ENCODE data around the gene FHOD3.

FHOD3 gene

GRCh38 chr18:36403896-36404820 lies 106.6 kb downstream of the FHOD3 start:
- no peaks in the 10 kb centered on the region for H3K9me3 ChIP-seq (ENCODE audit: control insufficient read depth, insufficient read depth, low read depth, low read length)
- POLR2A ChIA-PET = no interaction called here
- TF ChIP-seq ZNF558 (tag by site-specific recombination; IDR thresholded peaks at IDR 0.05) (no peak), ZNF549 (tag by site-specific recombination; IDR thresholded peaks at IDR 0.05) (no peak), ZNF302 (tag by site-specific recombination; IDR thresholded peaks at IDR 0.05; ENCODE audit: low read depth) (peak; percentile 81; the same call in 1 of the 2 replicates), WT1 (tag by site-specific recombination; IDR thresholded peaks at IDR 0.05) (no peak), ZNF169 (tag by site-specific recombination; IDR thresholded peaks at IDR 0.05) (no peak)
- H3K36me3 ChIP-seq (ENCODE audit: control insufficient read depth in 2 of 2, insufficient read depth in 1 of 2, low read length in 2 of 2) = no peaks in the 10 kb centered on the region
- H3K4me3 ChIP-seq (ENCODE audit: low read depth, low read length) = no peak overlapping the region
- CTCF ChIA-PET = interaction anchor here (0.6 to 1.2 kb wide), 3 partner anchors 9 to 103 kb away, joined by 3 to 4 read pairs (median 3); no protein-coding TSS in a partner anchor
- no peak overlapping the region for H3K27ac ChIP-seq (ENCODE audit: extremely low read depth, low read depth, low read length)
- no peaks in the 10 kb centered on the region for H3K4me1 ChIP-seq (ENCODE audit: control insufficient read depth, insufficient read depth, low read length)

- CTCF ChIA-PET = interaction anchor here (0.6 to 1.3 kb wide), 8 partner anchors 11 to 1919 kb away, joined by 3 to 5 read pairs (median 3); no protein-coding TSS in a partner anchor
- H3K9me3 ChIP-seq (ENCODE audit: control insufficient read depth, insufficient read depth, low read depth, low read length) = no peaks in the 10 kb centered on the region
These were observed 108.1 kb downstream of the FHOD3 start for GRCh38 chr18:36405611-36406010.

More at GRCh38 chr18:36405611-36406010, 108.1 kb downstream of the FHOD3 start:
- Histone ChIP-seq H3K4me1 (ENCODE audit: control insufficient read depth, insufficient read depth, low read length) (no peaks in the 10 kb centered on the region), H3K36me3 (ENCODE audit: control insufficient read depth in 2 of 2, insufficient read depth in 1 of 2, low read length in 2 of 2) (no peaks in the 10 kb centered on the region), H3K4me3 (ENCODE audit: low read depth, low read length) (no peak overlapping the region), H3K27ac (ENCODE audit: extremely low read depth, low read depth, low read length) (no peak overlapping the region)
- POLR2A ChIA-PET = no interaction called here
- TF ChIP-seq BCL6B (tag by site-specific recombination; IDR thresholded peaks at IDR 0.05) = no peak
- no peak for TF ChIP-seq HOXD13 (CRISPR knock-in tag; IDR thresholded peaks at IDR 0.05; ENCODE audit: borderline replicate concordance)
- TF ChIP-seq WT1 (tag by site-specific recombination; IDR thresholded peaks at IDR 0.05) = no peak
- no peak for TF ChIP-seq MEIS1 (CRISPR knock-in tag; IDR thresholded peaks at IDR 0.05; ENCODE audit: borderline replicate concordance)
- no peak for TF ChIP-seq ZNF2 (tag by site-specific recombination; IDR thresholded peaks at IDR 0.05)
- no peak for TF ChIP-seq TSHZ1 (tag by site-specific recombination; IDR thresholded peaks at IDR 0.05; ENCODE audit: borderline replicate concordance)
- no peak for TF ChIP-seq ZNF398 (tag by site-specific recombination; IDR thresholded peaks at IDR 0.05)
- TF ChIP-seq ZNF639 (tag by site-specific recombination; IDR thresholded peaks at IDR 0.05) = no peak
- no peak for TF ChIP-seq REPIN1 (tag by site-specific recombination; IDR thresholded peaks at IDR 0.05; ENCODE audit: low read depth)
- no peak for TF ChIP-seq PATZ1 (tag by site-specific recombination; IDR thresholded peaks at IDR 0.05)
- no peak for TF ChIP-seq ZNF510 (tag by site-specific recombination; IDR thresholded peaks at IDR 0.05; ENCODE audit: insufficient replicate concordance)
- no peak for TF ChIP-seq ZNF654 (tag by site-specific recombination; IDR thresholded peaks at IDR 0.05; ENCODE audit: low read depth)
- no peak for TF ChIP-seq GLIS2 (tag by site-specific recombination; IDR thresholded peaks at IDR 0.05)
- TF ChIP-seq ZNF354C (tag by site-specific recombination; IDR thresholded peaks at IDR 0.05; ENCODE audit: borderline replicate concordance, low read depth) = no peak
- TF ChIP-seq TCF7L2 (IDR thresholded peaks at IDR 0.05; ENCODE audit: borderline replicate concordance, low read depth, low read length) = no peak
- no peak for TF ChIP-seq ZBTB44 (tag by site-specific recombination; IDR thresholded peaks at IDR 0.05)
